GM19463 (cell line): Measurements from ENCODE around the gene UBL5.
"Not testable (repeated sequence)": the region's sequence is repeated elsewhere in the genome, so short reads cannot be mapped to it uniquely, and the experiment has no call there.

Experiments used
- ATAC-seq: cut with Tn5 transposase; IDR thresholded peaks from one replicate; pipeline ENCODE4 v1.9.1; 2021; ENCODE audit warnings: mild to moderate bottlenecking, moderate library complexity; ENCODE audit not compliant: unreplicated experiment

Gene UBL5

GRCh38 chr19:9808855-9809824, 18.6 kb upstream of the UBL5 start:
- no peak for ATAC-seq

GRCh38 chr19:9811139-9811538, 16.6 kb upstream of the UBL5 start:
- ATAC-seq: no peak

DNA sequence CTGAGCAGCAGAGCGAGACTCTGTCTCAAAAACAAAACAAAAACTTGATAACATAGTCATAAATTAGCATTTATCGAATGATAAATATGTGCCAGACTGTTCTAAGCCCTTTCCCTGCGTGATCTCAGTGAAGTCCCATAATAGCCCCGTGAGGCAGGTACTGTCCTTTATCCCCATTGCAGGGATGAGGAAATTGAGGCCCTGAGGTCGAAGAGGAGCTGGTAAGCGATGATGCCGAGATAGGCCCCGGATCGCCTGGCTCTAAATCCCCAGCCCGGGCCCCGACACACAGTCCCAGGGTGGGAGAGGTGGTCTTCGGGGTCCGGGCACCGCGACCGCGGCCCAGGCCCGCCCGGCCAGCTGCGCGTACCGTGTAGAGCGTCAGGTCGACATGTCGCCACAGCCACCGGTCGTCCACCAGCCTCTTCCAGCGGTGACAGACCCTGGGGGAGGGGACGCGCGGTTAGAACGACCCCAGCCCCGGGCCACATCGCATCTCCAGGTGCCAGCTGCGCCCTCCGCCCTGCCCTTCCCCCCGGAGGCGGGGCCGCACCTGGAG, 9.5 kb upstream of the UBL5 start:
- ATAC-seq: no peak

DNA sequence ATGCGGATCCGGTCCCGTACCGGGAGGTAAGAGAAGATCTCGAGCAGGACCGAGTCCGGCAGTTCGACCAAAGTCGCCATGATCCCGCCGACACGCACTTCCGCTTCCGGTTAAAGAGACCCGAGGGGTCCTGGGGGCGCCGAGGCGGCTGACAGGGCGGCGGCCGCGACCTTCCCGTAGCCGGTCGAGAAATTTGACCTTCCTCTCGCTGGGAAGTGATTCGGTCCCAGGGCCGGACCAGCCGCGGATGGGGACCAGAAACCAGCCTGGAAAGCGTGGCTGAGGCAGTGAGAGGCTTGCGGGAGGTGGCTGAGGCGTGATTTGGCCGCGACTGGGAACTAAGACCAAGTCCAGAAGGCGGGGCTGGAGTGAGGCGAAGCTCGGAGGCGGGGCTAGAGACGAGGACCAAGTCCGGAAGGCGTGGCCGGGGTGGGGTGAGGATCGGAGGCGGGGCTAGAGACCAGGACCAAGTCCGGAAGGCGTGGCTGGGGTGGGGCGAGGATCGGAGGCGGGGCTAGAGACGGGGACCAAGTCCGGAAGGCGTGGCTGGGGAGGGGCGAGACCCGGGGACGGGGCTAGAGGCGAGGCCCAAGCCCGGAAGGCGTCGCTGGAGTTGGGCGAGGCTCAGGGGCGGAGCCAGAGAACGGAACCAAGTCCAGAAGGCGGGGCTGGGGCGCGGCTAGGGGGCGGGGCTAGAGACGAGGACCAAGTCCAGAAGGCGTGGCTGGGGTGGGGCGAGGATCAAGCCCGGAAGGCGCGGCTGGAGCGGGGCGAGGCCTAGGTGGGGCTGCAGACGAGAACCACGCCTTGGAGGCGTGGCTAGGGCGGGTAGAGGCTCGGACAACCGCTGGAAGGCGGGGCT, 8.8 kb upstream of the UBL5 start, which contains the start of gene FBXL12:
FBXL12 (minus strand) TSS at position 346 of the 862 bp plus-strand sequence; CDS start at position 80, 266 bp downstream.
- ATAC-seq: peak; percentile 77

- ATAC-seq: no peak
Measured at GRCh38 chr19:9819596-9819909, 8.2 kb upstream of the UBL5 start.

DNA sequence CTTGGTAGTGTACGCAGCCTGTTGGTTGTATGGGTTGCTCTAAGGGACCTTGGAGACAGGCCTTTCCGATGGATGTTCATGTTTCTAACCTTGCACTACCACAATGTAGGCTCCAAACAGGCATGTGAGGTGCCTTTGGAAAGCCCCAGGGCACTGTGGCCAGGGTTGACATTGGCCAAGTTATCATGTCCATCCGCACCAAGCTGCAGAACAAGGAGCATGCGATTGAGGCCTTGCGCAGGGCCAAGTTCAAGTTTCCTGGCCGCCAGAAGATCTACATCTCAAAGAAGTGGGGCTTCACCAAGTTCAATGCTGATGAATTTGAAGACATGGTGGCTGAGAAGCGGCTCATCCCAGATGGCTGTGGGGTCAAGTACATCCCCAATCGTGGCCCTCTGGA, 7.7 kb upstream of the UBL5 start:
- not testable (repeated sequence) for ATAC-seq

DNA sequence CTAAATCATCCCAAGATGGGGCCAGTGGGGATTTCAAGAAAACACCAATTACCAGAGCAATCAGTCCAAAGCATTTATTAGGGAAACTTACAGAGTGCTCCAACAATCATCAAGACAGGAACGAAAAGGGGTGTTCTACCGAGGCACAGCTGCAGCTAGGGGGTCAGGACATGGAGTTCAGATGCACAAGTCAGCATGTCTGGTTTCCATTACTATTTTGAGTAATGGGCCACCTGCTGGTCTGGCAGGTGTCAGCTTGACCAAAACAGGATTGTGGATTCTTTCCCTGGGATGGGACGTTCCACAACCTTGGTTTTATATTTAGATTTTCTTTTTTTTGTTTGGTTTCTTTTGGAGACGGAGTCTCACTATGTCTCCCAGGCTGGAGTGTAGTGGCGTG, 3.9 kb upstream of the UBL5 start:
- ATAC-seq: no peak

- no peak for ATAC-seq
Measured at GRCh38 chr19:9828551-9829063, 889 bp downstream of the UBL5 start.

- ATAC-seq: no peak
Measured at GRCh38 chr19:9834307-9834725, 6.6 kb downstream of the UBL5 start.

DNA sequence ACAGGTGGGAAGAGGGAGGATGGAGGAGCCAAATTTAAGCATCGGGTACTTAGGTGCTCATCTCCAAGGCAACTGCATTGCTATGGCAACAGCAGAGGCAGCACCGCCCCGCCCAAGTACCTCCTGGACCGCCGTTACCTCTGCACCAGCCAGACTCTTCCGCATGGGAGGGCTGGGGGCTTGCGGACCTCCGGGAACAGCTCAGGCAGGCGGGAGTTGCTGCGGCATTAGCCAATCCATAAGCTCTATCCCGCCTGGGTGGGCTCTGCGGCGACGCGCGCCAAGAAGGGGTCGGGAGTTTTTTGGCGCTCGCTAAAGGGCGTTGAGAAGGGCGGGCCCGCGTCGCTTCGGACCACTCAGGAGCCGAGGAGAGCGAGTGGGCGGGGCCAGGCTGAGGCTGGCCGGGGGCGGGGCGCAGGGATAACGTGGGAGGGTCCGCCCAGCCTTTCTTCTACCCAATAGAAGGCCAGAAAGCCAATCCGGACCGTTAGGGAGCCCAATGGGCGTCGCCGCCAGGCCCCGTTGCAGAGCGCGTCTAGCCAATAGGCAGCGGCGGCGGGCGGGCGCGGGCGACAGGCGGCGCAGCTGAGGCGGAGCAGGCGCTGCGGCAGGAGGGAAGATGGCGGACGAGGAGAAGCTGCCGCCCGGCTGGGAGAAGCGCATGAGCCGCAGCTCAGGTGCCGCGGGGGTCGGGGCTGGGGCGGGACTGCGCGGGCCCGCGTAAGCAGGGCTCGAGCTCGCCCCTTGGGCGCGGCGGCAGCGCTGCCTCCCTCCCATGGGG, 7.2 kb downstream of the UBL5 start, which contains the start of gene PIN1:
PIN1 (plus strand) TSS at position 593 of the 781 bp plus-strand sequence; CDS start at position 620, 27 bp downstream.
- ATAC-seq: peak; percentile 97

GRCh38 chr19:9835507-9835949, 7.8 kb downstream of the UBL5 start:
- ATAC-seq: peak; percentile 7

DNA sequence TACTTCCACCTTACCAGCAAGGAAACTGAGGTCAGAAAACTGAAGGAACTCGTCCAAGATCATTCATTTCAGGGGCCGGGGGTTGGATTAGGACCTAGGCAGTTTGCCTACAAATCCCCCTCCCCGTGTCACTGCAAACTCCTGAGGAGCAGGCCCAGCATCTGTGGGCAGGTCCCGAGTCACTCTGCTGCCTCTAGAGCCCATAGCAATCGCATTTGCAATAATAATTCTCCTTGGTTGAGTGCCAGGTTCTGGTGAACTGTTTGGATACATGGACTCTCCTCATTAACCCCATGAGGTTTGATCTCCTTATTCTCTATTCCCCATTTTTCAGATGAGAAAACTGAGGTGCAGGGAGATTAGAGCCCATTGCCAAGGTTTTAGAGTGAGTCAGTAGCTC, 8.3 kb downstream of the UBL5 start:
- no peak for ATAC-seq

- ATAC-seq: no peak
Measured at GRCh38 chr19:9838324-9838723, 10.6 kb downstream of the UBL5 start.

DNA sequence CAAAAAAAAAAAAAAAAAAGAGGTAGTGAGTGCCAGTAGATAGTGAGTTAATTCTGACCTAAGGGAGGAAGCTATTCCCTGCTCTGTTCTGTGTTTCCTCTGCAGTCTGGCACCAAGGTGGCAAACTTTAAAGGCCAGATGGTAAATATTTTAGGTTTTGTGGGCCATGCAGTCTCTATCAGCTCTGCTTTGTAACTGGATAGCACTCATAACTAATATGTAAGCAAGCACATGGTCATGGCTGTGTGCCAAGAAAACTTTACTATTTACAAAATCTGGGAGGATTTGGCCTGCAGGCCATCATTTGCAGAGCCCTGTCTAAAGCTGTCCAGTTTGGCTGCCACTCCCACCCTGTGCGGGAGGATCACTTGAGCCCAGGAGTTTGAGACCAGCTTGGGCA, 11.7 kb downstream of the UBL5 start:
- ATAC-seq: no peak

GRCh38 chr19:9842834-9843625, 15.3 kb downstream of the UBL5 start:
- no peak for ATAC-seq

DNA sequence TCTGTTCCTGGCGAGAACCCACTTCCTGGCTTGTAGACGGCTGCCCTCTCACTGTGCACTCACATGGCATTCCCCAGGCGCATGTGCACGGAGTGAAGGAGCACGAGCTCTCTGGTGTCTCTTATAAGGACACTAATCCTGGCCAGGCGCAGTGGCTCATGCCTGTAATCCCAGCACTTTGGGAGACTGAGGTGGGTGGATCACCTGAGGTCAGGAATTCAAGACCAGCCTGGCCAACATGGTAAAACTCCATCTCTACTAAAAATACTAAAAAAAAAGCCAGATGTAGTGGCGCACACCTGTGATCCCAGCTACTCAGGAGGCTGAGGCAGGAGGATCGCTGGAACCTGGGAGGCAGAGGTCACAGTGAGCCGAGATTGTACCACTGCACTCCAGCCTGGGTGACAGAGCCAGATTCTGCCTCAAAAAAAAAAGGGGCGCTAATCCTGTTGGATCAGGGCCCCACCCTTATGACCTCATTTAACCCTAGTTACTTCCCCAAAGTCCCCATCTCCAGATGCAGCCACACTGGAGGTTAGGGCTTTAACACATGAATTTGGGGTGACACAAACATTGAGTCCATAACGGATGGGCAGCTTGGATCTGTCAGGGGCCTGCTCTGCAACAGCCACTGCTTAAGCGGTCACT, 16.0 kb downstream of the UBL5 start:
- not testable (repeated sequence) for ATAC-seq

GRCh38 chr19:9847087-9847671, 19.5 kb downstream of the UBL5 start:
- no peak for ATAC-seq

DNA sequence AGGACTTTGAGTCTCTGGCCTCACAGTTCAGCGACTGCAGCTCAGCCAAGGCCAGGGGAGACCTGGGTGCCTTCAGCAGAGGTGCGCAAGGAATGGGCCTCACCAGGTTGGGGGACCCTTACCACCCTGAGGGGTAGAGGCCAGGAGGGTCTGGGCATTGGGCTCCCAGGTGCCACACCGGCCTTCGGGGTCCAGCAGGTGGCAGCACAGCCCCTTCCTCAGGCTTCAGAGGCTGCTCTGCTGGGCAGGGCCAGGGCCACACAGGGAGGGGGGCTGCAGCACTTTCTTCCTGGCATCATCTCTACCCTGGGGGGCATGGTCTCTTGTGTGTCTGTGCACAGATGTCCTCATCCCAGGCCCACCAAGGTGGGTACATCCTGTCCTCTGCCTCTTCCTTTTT, 20.3 kb downstream of the UBL5 start:
- no peak for ATAC-seq
